ENCODE results near the gene RALGAPB. TPM values are rescaled to one million over a fixed set of nuclear protein-coding genes. Genes with fewer than 3 reads are reported as not detected.

RALGAPB gene
- total RNA-seq, 1 experiment from 2014 or later, result 24.0 TPM

DNA sequence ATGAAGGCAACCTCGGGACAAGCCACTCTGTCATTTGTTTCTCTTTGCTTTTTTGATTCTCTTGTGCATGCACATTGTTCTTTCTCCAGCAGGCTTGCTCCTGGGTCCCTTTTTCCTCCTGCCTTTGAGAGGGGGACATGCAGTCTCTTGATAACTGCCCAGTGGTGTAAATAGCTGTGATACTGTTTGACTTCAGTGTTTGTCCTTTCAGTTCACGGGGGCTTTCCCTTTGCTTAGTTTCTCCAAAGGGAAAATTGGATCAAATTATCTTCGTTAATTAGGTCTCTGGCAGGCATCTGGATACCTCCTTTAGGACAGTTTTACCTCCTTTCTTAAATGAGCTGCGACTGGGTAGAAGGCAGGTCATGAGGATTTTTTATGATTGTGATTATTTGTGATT, 41.5 kb downstream of the RALGAPB start:
- intact Hi-C loops (cut with micrococcal nuclease), result no loop called here
- peaks cover 10% of the 10 kb centered on the region; the same call in 1 of the 2 replicates for H4K20me1 ChIP-seq (ENCODE audit: insufficient read depth)
- no peaks in the 10 kb centered on the region for H3K4me1 ChIP-seq (ENCODE audit: control insufficient read depth in 1 of 2, insufficient read depth in 2 of 2, low read length in 2 of 2)
- no peak overlapping the region for H3K9ac ChIP-seq (ENCODE audit: low read length)
- H3K79me2 ChIP-seq (ENCODE audit: insufficient read depth, low read length), result peaks cover 6% of the 10 kb centered on the region; the same call in 1 of the 2 replicates
- ChIA-PET POLR2A (no interaction called here), RAD21 (ENCODE audit: low non-redundant PET in 1 of 2, low total read pairs in 2 of 2, uncharacterized antibody in 2 of 2, unreplicated experiment in 2 of 2) (no interaction called here), CTCF (interaction anchor here (1.1 kb wide), 1 partner anchor 11 kb away, joined by 3 read pairs; no protein-coding TSS in a partner anchor)
- no peak overlapping the region for H3K4me2 ChIP-seq (ENCODE audit: low read length)
- DNase-seq (ENCODE audit: low read depth, low spot score), result no peak
- no peaks in the 10 kb centered on the region for H3K9me3 ChIP-seq (ENCODE audit: control insufficient read depth in 1 of 2, insufficient read depth in 1 of 2, low read depth in 1 of 2, low read length in 2 of 2)
- peaks cover 8 to 12% of the 10 kb centered on the region in 2 experiments; a peak in 3 of 4 replicates for H3K36me3 ChIP-seq (ENCODE audit: control insufficient read depth in 1 of 2, insufficient read depth in 2 of 2, low read length in 2 of 2)
- H3K27ac ChIP-seq (ENCODE audit: low read depth, low read length), result no peak overlapping the region
- no TSS peak for BruUV-seq (replicated peaks)
- no peak for ATAC-seq
- H3K27me3 ChIP-seq (ENCODE audit: insufficient read depth, low read length), result no peaks in the 10 kb centered on the region
- no peak overlapping the region for H2AFZ ChIP-seq (ENCODE audit: low read depth, low read length, poor library complexity, severe bottlenecking)
- no peaks in the 10 kb centered on the region for H3K9me2 ChIP-seq (ENCODE audit: insufficient read depth)
- TF ChIP-seq RAD21 (IDR thresholded peaks at IDR 0.05; ENCODE audit: low read depth) (no peak), YY1 (IDR thresholded peaks at IDR 0.05; ENCODE audit: extremely low read depth, insufficient replicate concordance, low read depth, low read length) (no peak), POLR2AphosphoS5 (IDR thresholded peaks at IDR 0.05; ENCODE audit: low read depth, low read length) (no peak), ELF1 (IDR thresholded peaks at IDR 0.05; ENCODE audit: borderline replicate concordance, low read depth) (no peak), SP1 (IDR thresholded peaks at IDR 0.05; ENCODE audit: low read depth) (no peak), ZFX (IDR thresholded peaks at IDR 0.05) (no peak)
- TF ChIP-seq, protein P1, sequence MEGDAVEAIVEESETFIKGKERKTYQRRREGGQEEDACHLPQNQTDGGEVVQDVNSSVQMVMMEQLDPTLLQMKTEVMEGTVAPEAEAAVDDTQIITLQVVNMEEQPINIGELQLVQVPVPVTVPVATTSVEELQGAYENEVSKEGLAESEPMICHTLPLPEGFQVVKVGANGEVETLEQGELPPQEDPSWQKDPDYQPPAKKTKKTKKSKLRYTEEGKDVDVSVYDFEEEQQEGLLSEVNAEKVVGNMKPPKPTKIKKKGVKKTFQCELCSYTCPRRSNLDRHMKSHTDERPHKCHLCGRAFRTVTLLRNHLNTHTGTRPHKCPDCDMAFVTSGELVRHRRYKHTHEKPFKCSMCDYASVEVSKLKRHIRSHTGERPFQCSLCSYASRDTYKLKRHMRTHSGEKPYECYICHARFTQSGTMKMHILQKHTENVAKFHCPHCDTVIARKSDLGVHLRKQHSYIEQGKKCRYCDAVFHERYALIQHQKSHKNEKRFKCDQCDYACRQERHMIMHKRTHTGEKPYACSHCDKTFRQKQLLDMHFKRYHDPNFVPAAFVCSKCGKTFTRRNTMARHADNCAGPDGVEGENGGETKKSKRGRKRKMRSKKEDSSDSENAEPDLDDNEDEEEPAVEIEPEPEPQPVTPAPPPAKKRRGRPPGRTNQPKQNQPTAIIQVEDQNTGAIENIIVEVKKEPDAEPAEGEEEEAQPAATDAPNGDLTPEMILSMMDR (IDR thresholded peaks at IDR 0.05 in 2 of 3, conservative IDR thresholded peaks at IDR 0.05 in 1 of 3; ENCODE audit: borderline replicate concordance in 1 of 3, insufficient read depth in 1 of 3, low read depth in 2 of 3, low read length in 2 of 3), result no peak
- H3K4me3 ChIP-seq (replicated peaks in 1 of 2; ENCODE audit: low read depth in 1 of 2, low read length in 2 of 2), result no peak overlapping the region

- Histone ChIP-seq H4K20me1 (ENCODE audit: insufficient read depth) (peaks cover 10% of the 10 kb centered on the region; the same call in 1 of the 2 replicates), H3K27ac (ENCODE audit: low read depth, low read length) (no peak overlapping the region), H3K4me2 (ENCODE audit: low read length) (no peak overlapping the region), H3K79me2 (ENCODE audit: insufficient read depth, low read length) (peaks cover 6% of the 10 kb centered on the region; the same call in 1 of the 2 replicates), H3K4me1 (ENCODE audit: control insufficient read depth in 1 of 2, insufficient read depth in 2 of 2, low read length in 2 of 2) (no peaks in the 10 kb centered on the region), H3K9me2 (ENCODE audit: insufficient read depth) (no peaks in the 10 kb centered on the region), H3K9ac (ENCODE audit: low read length) (no peak overlapping the region), H3K9me3 (ENCODE audit: control insufficient read depth in 1 of 2, insufficient read depth in 1 of 2, low read depth in 1 of 2, low read length in 2 of 2) (no peaks in the 10 kb centered on the region), H3K36me3 (ENCODE audit: control insufficient read depth in 1 of 2, insufficient read depth in 2 of 2, low read length in 2 of 2) (peaks cover 5 to 6% of the 10 kb centered on the region in 2 experiments; a peak in 2 of 4 replicates), H2AFZ (ENCODE audit: low read depth, low read length, poor library complexity, severe bottlenecking) (no peak overlapping the region), H3K4me3 (replicated peaks in 1 of 2; ENCODE audit: low read depth in 1 of 2, low read length in 2 of 2) (no peak overlapping the region), H3K27me3 (ENCODE audit: insufficient read depth, low read length) (no peaks in the 10 kb centered on the region)
- intact Hi-C loops (cut with micrococcal nuclease), result no loop called here
- POLR2A ChIA-PET, result no interaction called here
- DNase-seq (ENCODE audit: low read depth, low spot score) (no peak), ATAC-seq (no peak)
- BruUV-seq (replicated peaks), result no TSS peak
- CTCF ChIA-PET, result no interaction called here
- RAD21 ChIA-PET (ENCODE audit: low non-redundant PET in 1 of 2, low total read pairs in 2 of 2, uncharacterized antibody in 2 of 2, unreplicated experiment in 2 of 2), result no interaction called here
- TF ChIP-seq EGR1 (IDR thresholded peaks at IDR 0.05; ENCODE audit: low read depth), result no peak
Observed at GRCh38 chr20:38514947-38515346, 42.3 kb downstream of the RALGAPB start.

All from HCT116 (cell line).